ENCODE data around the gene TAF11. TPM values are rescaled to one million over a fixed set of nuclear protein-coding genes. Genes with fewer than 3 reads are reported as not detected.

Gene TAF11
- total and polyA plus RNA-seq, 2 donors (not counting 3 experiments of a cell fraction or from before 2014, with no cell fraction given) = 30.7 to 37.1 TPM

- FAIRE-seq (no peak), DNase-seq (ENCODE audit: low read depth, low spot score) (no peak)
- H3K9me1 ChIP-seq (replicated peaks; ENCODE audit: control insufficient read depth, extremely low read depth, insufficient read depth, low read length) = no peaks in the 10 kb centered on the region
- no peak overlapping the region for H2AFZ ChIP-seq (ENCODE audit: low read depth, low read length)
- H3K9ac ChIP-seq (replicated peaks; ENCODE audit: extremely low read depth, insufficient read depth, low read length) = no peak overlapping the region
- CTCF ChIA-PET = no interaction called here
- POLR2A ChIA-PET = no interaction called here
- no peak overlapping the region for H3K27ac ChIP-seq (ENCODE audit: insufficient read depth, low read depth, low read length)
- peaks cover 2 to 18% of the 10 kb centered on the region in 2 experiments for H3K36me3 ChIP-seq (ENCODE audit: control insufficient read depth in 2 of 2, extremely low read depth in 1 of 2, insufficient read depth in 2 of 2, low read length in 2 of 2)
- no peaks in the 10 kb centered on the region for H3K79me2 ChIP-seq (ENCODE audit: control insufficient read depth, insufficient read depth, low read length)
- H3K4me1 ChIP-seq (ENCODE audit: control insufficient read depth, extremely low read depth, insufficient read depth, low read length) = peaks cover 10% of the 10 kb centered on the region
- dilution Hi-C loops (cut with MboI; ENCODE audit: extremely low pct_ligation_motif_present, low sequenced_read_pairs) = no loop called here
- BruUV-seq (replicated peaks) = no TSS peak
- H3K9me3 ChIP-seq (replicated peaks; ENCODE audit: control insufficient read depth, insufficient read depth, low read length) = no peaks in the 10 kb centered on the region
- no peak overlapping the region for H3K4me2 ChIP-seq (ENCODE audit: insufficient read depth, low read length)
- no peaks in the 10 kb centered on the region for H3K27me3 ChIP-seq (ENCODE audit: control insufficient read depth in 2 of 2, insufficient read depth in 2 of 2, low read length in 2 of 2)
- intact Hi-C loops (cut with micrococcal nuclease) = loop anchor here (10.0 kb wide), 1 partner anchor 285 kb away; the partner anchor contains the start of gene TCP11
- no peak overlapping the region for H3K4me3 ChIP-seq (replicated peaks in 1 of 3; ENCODE audit: insufficient read depth in 1 of 3, low read depth in 1 of 3, low read length in 3 of 3)
- no peaks in the 10 kb centered on the region for H4K20me1 ChIP-seq (replicated peaks; ENCODE audit: control insufficient read depth, extremely low read depth, insufficient read depth, low read length)
- TF ChIP-seq GATA2 (IDR thresholded peaks at IDR 0.05; ENCODE audit: insufficient read depth, insufficient read length, low read depth, low read length) = no peak
- no peak for TF ChIP-seq EZH2 (IDR thresholded peaks at IDR 0.05; ENCODE audit: borderline replicate concordance, low read depth, low read length, severe bottlenecking)
- TF ChIP-seq, protein P1, sequence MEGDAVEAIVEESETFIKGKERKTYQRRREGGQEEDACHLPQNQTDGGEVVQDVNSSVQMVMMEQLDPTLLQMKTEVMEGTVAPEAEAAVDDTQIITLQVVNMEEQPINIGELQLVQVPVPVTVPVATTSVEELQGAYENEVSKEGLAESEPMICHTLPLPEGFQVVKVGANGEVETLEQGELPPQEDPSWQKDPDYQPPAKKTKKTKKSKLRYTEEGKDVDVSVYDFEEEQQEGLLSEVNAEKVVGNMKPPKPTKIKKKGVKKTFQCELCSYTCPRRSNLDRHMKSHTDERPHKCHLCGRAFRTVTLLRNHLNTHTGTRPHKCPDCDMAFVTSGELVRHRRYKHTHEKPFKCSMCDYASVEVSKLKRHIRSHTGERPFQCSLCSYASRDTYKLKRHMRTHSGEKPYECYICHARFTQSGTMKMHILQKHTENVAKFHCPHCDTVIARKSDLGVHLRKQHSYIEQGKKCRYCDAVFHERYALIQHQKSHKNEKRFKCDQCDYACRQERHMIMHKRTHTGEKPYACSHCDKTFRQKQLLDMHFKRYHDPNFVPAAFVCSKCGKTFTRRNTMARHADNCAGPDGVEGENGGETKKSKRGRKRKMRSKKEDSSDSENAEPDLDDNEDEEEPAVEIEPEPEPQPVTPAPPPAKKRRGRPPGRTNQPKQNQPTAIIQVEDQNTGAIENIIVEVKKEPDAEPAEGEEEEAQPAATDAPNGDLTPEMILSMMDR (IDR thresholded peaks at IDR 0.05; ENCODE audit: extremely low read depth in 1 of 2, insufficient read depth in 1 of 2, low read depth in 1 of 2, low read length in 2 of 2) = no peak
- TF ChIP-seq JUN (IDR thresholded peaks at IDR 0.05; ENCODE audit: borderline replicate concordance, insufficient read depth, insufficient read length, low read depth) = no peak
- TF ChIP-seq, protein P2, sequence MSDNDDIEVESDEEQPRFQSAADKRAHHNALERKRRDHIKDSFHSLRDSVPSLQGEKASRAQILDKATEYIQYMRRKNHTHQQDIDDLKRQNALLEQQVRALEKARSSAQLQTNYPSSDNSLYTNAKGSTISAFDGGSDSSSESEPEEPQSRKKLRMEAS (IDR thresholded peaks at IDR 0.05; ENCODE audit: insufficient read depth, insufficient read length) = no peak
- no peak for TF ChIP-seq FOS (IDR thresholded peaks at IDR 0.05; ENCODE audit: borderline replicate concordance, insufficient read depth, low read length)
- no peak for TF ChIP-seq POLR2A (IDR thresholded peaks at IDR 0.05; ENCODE audit: low read depth, low read length)
- no peak for TF ChIP-seq POLR2AphosphoS5 (IDR thresholded peaks at IDR 0.05; ENCODE audit: insufficient read depth, low read depth, low read length)
- TF ChIP-seq MYC (IDR thresholded peaks at IDR 0.05; ENCODE audit: low read depth, low read length) = no peak
These were observed 27.9 kb downstream of the TAF11 start for GRCh38 chr6:34859951-34860350.

Data from endothelial cell of umbilical vein (primary cell).